BE2C (cell line): ENCODE data around the gene CCDC134.

Experiments used
- DNase-seq: peaks from one replicate; pipeline ENCODE4 v3.0.0-alpha.2; 2020
- H3K27me3 ChIP-seq: fragments of 250-450 bp; sonication (Bioruptor Pico); 2 replicates; pipeline ENCODE4 v1.5.1; 2020; ENCODE audit warnings: mild to moderate bottlenecking
- H3K36me3 ChIP-seq: fragments of 250-450 bp; sonication (Bioruptor Pico); 2 replicates; pipeline ENCODE4 v1.5.1; 2020; ENCODE audit warnings: mild to moderate bottlenecking
- H3K4me1 ChIP-seq: fragments of 250-450 bp; sonication (Bioruptor Pico); 2 replicates; pipeline ENCODE4 v1.5.1; 2020
- H3K4me3 ChIP-seq: 2 replicates; pipeline ENCODE4 v1.5.1; 2011; ENCODE audit warnings: low read depth, low read length
- H3K9me3 ChIP-seq: fragments of 250-450 bp; sonication (Bioruptor Pico); 2 replicates; pipeline ENCODE4 v1.5.1; 2020
- CTCF ChIP-seq: IDR thresholded peaks from 2 replicates; pipeline ENCODE4 v1.5.1; 2012; ENCODE audit warnings: mild to moderate bottlenecking, low read depth, low read length

Gene CCDC134

GRCh38 chr22:41799486-41800347, 762 bp upstream of the CCDC134 start:
- Histone ChIP-seq H3K4me1 (peaks cover 9% of the 10 kb centered on the region), H3K36me3 (no peaks in the 10 kb centered on the region), H3K9me3 (no peaks in the 10 kb centered on the region), H3K27me3 (no peaks in the 10 kb centered on the region), H3K4me3 (peak overlapping the region; percentile 95)
- no peak for TF ChIP-seq CTCF
- DNase-seq: no peak

DNA sequence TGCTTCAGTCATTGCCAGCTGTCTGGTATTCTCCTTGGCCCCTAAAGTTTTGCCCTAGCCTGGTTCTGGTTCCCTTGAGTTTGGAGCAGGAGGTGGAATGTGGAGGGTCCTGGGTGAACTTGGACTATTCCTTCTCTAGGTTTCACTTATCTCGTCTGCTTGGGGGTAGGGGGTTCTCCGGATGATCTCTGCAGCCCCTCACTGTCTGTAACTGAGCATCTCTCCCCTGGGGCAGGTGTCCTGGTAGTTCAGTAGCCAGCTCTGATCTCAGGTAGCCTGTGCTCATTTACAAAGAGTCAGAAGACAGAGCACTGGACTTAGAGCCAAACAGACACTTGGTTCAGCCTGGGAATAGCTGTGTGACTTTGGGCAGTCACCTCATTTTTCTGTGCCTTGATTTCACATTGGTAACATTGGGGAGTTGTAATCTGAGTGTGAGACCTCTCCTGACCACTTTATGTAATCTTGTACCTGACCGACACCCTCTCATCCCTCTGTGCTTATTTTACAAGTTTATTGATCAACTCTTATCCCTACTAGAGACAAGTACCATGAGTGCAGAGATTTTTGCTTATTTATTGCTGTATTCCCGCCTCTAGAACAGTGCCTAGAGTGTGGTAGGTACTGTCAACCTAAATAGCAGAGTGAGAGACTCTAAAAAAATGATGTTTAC, 804 bp downstream of the CCDC134 start:
- no peaks in the 10 kb centered on the region for H3K9me3 ChIP-seq
- no peaks in the 10 kb centered on the region for H3K27me3 ChIP-seq
- H3K36me3 ChIP-seq: no peaks in the 10 kb centered on the region
- peaks cover 9% of the 10 kb centered on the region for H3K4me1 ChIP-seq
- H3K4me3 ChIP-seq: peak overlapping the region; percentile 95
- TF ChIP-seq CTCF: no peak
- DNase-seq: no peak

GRCh38 chr22:41801886-41802285, 1.4 kb downstream of the CCDC134 start:
- no peak for DNase-seq
- Histone ChIP-seq H3K9me3 (no peaks in the 10 kb centered on the region), H3K36me3 (no peaks in the 10 kb centered on the region), H3K4me3 (peak overlapping the region; percentile 95), H3K4me1 (peaks cover 9% of the 10 kb centered on the region), H3K27me3 (no peaks in the 10 kb centered on the region)
- TF ChIP-seq CTCF: no peak

- no peak for DNase-seq
- no peak for TF ChIP-seq CTCF
These were observed 5.2 kb downstream of the CCDC134 start for GRCh38 chr22:41805639-41806038.

DNA sequence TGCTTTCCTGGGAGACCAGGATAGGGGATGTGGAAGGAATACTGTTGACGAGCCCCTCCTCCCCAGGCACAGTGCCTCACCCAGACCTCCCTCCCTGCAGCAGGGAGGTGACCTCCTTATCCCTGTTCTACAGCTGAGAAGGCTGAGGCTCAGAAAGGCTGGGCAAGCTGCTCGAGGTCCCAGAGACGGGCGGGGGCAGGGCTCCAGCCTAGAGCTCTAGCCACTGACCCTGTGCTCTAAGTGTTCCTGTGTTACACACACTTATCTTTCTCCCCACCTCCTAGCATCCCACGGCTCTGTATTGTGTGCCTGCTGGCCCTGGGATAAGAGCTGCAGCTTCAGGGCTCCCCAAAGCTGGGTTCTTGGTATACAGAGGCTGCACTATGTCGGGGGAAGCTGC, 7.9 kb downstream of the CCDC134 start:
- Histone ChIP-seq H3K27me3 (no peaks in the 10 kb centered on the region), H3K4me1 (no peaks in the 10 kb centered on the region), H3K36me3 (peaks cover 10% of the 10 kb centered on the region), H3K4me3 (no peak overlapping the region), H3K9me3 (no peaks in the 10 kb centered on the region)
- no peak for TF ChIP-seq CTCF
- DNase-seq: no peak

More at GRCh38 chr22:41805639-41806038, 5.2 kb downstream of the CCDC134 start:
- H3K27me3 ChIP-seq: no peaks in the 10 kb centered on the region
- H3K4me3 ChIP-seq: no peak overlapping the region
- no peaks in the 10 kb centered on the region for H3K9me3 ChIP-seq
- H3K36me3 ChIP-seq: no peaks in the 10 kb centered on the region
- H3K4me1 ChIP-seq: peaks cover 3% of the 10 kb centered on the region

DNA sequence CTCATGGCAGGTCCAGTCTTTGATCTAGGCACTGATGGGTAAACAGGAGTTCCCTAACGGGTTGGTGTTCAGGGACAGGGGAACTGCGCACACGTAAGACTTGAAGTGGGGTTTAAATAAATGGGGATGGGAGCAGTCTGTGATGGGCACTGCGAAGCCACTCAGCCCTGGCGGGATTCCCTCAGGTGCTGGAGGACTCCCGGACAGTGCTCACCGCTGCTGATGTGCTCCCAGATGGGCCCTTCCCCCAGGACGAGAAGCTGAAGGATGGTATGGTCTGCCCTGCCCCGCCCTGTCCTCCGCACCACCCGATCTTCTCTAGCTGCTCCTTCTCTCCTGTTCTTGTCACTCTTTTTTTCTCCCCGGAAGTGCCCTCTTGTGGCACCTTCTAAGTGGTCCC, 9.5 kb downstream of the CCDC134 start:
- H3K27me3 ChIP-seq: no peaks in the 10 kb centered on the region
- peaks cover 17% of the 10 kb centered on the region for H3K36me3 ChIP-seq
- no peak for TF ChIP-seq CTCF
- no peaks in the 10 kb centered on the region for H3K9me3 ChIP-seq
- DNase-seq: no peak
- no peak overlapping the region for H3K4me3 ChIP-seq
- H3K4me1 ChIP-seq: no peaks in the 10 kb centered on the region
